HG02884 (cell line): ENCODE results near the gene ITPKB.
"Not testable (repeated sequence)": the region's sequence is repeated elsewhere in the genome, so short reads cannot be mapped to it uniquely, and the experiment has no call there.

ENCODE experiments used
- ATAC-seq: cut with Tn5 transposase; IDR thresholded peaks from one replicate; pipeline ENCODE4 v1.9.1; 2021; ENCODE audit warnings: mild to moderate bottlenecking, moderate library complexity; ENCODE audit not compliant: unreplicated experiment

Gene ITPKB

GRCh38 chr1:226738995-226739695, at the start of gene ITPKB:
TSS of gene ITPKB (minus strand) at chr1:226739282. CDS start at chr1:226737458, 1,824 bp downstream.
- no peak for ATAC-seq

- ATAC-seq = no peak
Measured at GRCh38 chr1:226787638-226788037, 48.6 kb upstream of the ITPKB start.

GRCh38 chr1:226787071-226787470, 48.0 kb upstream of the ITPKB start:
- ATAC-seq = no peak

- peak; percentile 91 for ATAC-seq
Measured at GRCh38 chr1:226786550-226786949, 47.5 kb upstream of the ITPKB start.

- ATAC-seq = no peak
Measured at GRCh38 chr1:226785805-226786204, 46.7 kb upstream of the ITPKB start.

- no peak for ATAC-seq
Measured at GRCh38 chr1:226784081-226785049, 45.3 kb upstream of the ITPKB start.

GRCh38 chr1:226782845-226783601, 43.9 kb upstream of the ITPKB start:
- no peak for ATAC-seq

- ATAC-seq = no peak
Measured at GRCh38 chr1:226781937-226782609, 43.0 kb upstream of the ITPKB start.

- ATAC-seq = no peak
Measured at GRCh38 chr1:226779561-226779960, 40.5 kb upstream of the ITPKB start.

- no peak for ATAC-seq
Measured at GRCh38 chr1:226778657-226779058, 39.6 kb upstream of the ITPKB start.

GRCh38 chr1:226776975-226777374, 37.9 kb upstream of the ITPKB start:
- no peak for ATAC-seq

GRCh38 chr1:226776066-226776465, 37.0 kb upstream of the ITPKB start:
- no peak for ATAC-seq

GRCh38 chr1:226772446-226773139, 33.5 kb upstream of the ITPKB start:
- ATAC-seq = peak; percentile 78

- not testable (repeated sequence) for ATAC-seq
Measured at GRCh38 chr1:226767170-226767569, 28.1 kb upstream of the ITPKB start.

- no peak for ATAC-seq
Measured at GRCh38 chr1:226766565-226766964, 27.5 kb upstream of the ITPKB start.

- ATAC-seq = peak; percentile 88
Measured at GRCh38 chr1:226764533-226764932, 25.5 kb upstream of the ITPKB start.

- ATAC-seq = no peak
Measured at GRCh38 chr1:226763905-226764264, 24.8 kb upstream of the ITPKB start.

- ATAC-seq = no peak
Measured at GRCh38 chr1:226762988-226763904, 24.2 kb upstream of the ITPKB start.

- ATAC-seq = no peak
Measured at GRCh38 chr1:226762055-226762454, 23.0 kb upstream of the ITPKB start.
